WERI-Rb-1 (cell line): ENCODE measurements around the gene STXBP5.
"Not testable (repeated sequence)": the region's sequence is repeated elsewhere in the genome, so short reads cannot be mapped to it uniquely, and the experiment has no call there.

Source experiments
- DNase-seq: peaks from one replicate; pipeline ENCODE4 v3.0.0-alpha.2; 2020
- H3K27ac ChIP-seq: fragments of 250-450 bp; sonication (Bioruptor Pico); 2 replicates; pipeline ENCODE4 v1.5.1; 2020; ENCODE audit warnings: mild to moderate bottlenecking, moderate library complexity
- H3K27me3 ChIP-seq: fragments of 250-450 bp; sonication (Bioruptor Pico); 2 replicates; pipeline ENCODE4 v1.5.1; 2021; ENCODE audit warnings: mild to moderate bottlenecking, low read depth, moderate library complexity; ENCODE audit not compliant: insufficient read depth, severe bottlenecking
- H3K36me3 ChIP-seq: fragments of 250-450 bp; sonication (Bioruptor Pico); 2 replicates; pipeline ENCODE4 v1.5.1; 2020; ENCODE audit warnings: mild to moderate bottlenecking, moderate library complexity
- H3K4me3 ChIP-seq: 2 replicates; pipeline ENCODE4 v1.5.1; 2011; ENCODE audit warnings: low read depth, mild to moderate bottlenecking, control low read depth, low read length
- H3K9me3 ChIP-seq: fragments of 250-450 bp; sonication (Bioruptor Pico); 2 replicates; pipeline ENCODE4 v1.5.1; 2021; ENCODE audit warnings: mild to moderate bottlenecking, moderate library complexity; ENCODE audit not compliant: severe bottlenecking
- TF ChIP-seq, protein P1 (sequence below): IDR thresholded peaks from 2 replicates; pipeline ENCODE4 v1.5.1; 2011; ENCODE audit warnings: low read depth, mild to moderate bottlenecking, control low read depth, inconsistent platforms, low read length

The STXBP5 gene

DNA sequence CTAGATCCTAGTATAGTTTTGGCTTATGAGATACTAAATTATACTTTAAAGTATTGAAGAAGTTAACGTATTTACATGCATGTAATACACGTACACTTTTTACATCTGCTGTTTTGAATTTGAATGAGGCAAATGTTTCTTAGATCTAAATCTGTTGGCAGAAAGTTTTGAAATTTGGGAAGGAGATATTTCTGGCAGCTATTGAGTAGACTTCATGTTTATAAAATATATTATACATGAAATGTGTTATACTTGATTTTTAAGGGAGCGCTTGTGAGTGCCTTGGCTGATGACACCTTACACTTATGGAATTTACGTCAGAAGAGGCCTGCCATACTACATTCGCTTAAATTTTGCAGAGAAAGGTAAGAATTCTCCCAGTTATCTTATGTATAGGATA lies 34.7 kb downstream of the STXBP5 start:
- H3K27me3 ChIP-seq, result no peaks in the 10 kb centered on the region
- TF ChIP-seq, protein P1, sequence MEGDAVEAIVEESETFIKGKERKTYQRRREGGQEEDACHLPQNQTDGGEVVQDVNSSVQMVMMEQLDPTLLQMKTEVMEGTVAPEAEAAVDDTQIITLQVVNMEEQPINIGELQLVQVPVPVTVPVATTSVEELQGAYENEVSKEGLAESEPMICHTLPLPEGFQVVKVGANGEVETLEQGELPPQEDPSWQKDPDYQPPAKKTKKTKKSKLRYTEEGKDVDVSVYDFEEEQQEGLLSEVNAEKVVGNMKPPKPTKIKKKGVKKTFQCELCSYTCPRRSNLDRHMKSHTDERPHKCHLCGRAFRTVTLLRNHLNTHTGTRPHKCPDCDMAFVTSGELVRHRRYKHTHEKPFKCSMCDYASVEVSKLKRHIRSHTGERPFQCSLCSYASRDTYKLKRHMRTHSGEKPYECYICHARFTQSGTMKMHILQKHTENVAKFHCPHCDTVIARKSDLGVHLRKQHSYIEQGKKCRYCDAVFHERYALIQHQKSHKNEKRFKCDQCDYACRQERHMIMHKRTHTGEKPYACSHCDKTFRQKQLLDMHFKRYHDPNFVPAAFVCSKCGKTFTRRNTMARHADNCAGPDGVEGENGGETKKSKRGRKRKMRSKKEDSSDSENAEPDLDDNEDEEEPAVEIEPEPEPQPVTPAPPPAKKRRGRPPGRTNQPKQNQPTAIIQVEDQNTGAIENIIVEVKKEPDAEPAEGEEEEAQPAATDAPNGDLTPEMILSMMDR, result no peak
- DNase-seq, result no peak
- H3K4me3 ChIP-seq, result no peak overlapping the region
- H3K36me3 ChIP-seq, result no peaks in the 10 kb centered on the region; the same call in 1 of the 2 replicates
- H3K27ac ChIP-seq, result no peak overlapping the region
- no peaks in the 10 kb centered on the region for H3K9me3 ChIP-seq

DNA sequence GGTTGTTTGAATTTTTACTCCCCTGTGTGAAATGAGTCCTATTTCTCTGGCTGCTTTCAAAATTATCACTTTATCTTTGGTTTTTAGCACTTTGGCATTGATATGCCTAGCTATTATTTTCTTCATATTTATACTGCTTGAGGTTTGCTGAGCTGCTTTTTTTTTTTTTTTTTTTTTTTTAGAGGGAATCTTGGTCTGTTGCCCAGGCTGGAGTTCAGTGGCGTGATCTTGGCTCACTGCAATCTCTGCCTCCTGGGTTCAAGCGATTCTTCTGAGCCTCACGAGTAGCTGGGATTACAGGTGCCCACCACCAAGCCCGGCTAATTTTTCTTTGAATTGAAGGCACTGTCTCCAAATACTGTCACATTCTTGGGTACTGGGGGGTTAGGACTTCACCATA lies 40.6 kb downstream of the STXBP5 start:
- Histone ChIP-seq H3K27me3 (no peaks in the 10 kb centered on the region), H3K9me3 (no peaks in the 10 kb centered on the region), H3K36me3 (no peaks in the 10 kb centered on the region; the same call in none of the 2 replicates), H3K4me3 (no peak overlapping the region), H3K27ac (no peak overlapping the region)
- no peak for DNase-seq
- TF ChIP-seq, protein P1, result no peak

DNA sequence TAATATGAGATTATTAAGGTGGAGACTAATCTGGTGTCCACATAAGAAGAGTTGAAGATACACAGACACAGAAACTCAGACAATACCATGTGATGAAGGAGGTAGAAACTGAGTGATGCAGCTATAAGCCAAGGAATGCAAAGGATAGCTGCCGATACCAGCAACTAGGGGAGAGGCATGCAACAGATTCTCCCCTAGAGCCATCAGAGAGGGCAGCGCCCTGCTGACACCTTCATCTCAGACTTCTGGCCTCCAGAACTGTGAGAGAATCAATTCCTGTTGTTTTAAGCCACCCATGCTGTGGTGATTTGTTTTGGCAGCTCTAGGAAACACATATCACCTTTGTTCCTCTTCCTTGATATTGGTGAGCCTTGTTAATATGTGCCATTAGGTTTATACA lies 41.5 kb downstream of the STXBP5 start:
- no peaks in the 10 kb centered on the region for H3K27me3 ChIP-seq
- no peaks in the 10 kb centered on the region for H3K9me3 ChIP-seq
- DNase-seq, result no peak
- H3K36me3 ChIP-seq, result no peaks in the 10 kb centered on the region; the same call in none of the 2 replicates
- no peak overlapping the region for H3K27ac ChIP-seq
- TF ChIP-seq, protein P1, result no peak
- H3K4me3 ChIP-seq, result no peak overlapping the region

DNA sequence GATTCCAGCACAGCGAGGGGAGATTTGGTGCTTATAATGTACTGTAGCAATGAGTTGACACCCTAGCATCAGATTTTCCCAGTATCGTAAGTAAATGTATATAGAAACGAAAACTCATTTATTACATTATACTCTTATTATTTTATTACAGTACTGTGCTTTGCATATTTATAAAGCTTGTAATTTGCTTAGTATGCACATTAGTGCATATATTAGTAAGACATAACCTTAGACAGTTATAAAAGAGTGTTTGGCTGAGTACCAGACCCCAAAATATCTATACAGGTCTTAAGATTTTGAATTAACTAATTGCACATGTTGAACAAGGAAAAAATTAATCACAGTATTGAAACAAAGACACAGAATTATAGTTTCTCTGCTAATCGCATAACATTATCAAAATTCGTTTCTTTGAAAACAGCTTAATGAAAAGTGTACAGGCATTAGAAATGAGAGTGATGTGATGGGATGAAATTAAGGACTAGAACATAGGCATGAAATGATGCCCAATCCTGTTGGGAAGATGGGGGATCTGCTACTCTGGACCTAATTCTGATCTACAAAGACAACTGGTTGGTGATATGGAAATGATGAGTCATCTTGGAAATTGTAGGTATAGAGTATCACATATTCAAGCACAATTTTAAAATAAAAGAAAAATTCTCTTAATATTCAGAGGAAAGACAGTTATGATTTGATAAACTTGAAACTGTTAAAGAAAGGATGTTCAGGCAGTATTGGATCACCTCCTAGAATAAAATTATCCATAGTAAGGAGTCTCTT lies 42.8 kb downstream of the STXBP5 start:
- Histone ChIP-seq H3K36me3 (peaks cover 6% of the 10 kb centered on the region), H3K27me3 (no peaks in the 10 kb centered on the region), H3K27ac (no peak overlapping the region), H3K4me3 (no peak overlapping the region), H3K9me3 (no peaks in the 10 kb centered on the region)
- TF ChIP-seq, protein P1, result no peak
- no peak for DNase-seq

DNA sequence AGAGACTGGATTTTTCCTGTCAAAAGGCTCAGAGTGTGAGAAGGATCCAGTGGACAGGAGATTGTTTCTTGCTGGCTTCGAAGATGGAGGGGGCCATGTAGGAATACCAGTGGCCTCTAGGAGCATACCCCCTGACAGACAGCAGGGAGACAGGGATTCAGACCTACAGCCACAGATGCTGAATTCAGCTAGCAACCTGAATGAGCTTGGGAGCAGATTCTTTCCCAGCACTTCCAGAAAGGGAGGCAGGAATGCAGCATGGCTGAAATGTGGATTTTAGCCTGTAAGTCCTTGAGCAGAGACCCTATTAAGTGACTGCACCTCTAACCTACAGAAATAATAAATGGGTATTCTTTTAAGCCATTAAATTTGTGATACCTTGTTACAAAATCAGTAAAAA lies 44.6 kb downstream of the STXBP5 start:
- no peaks in the 10 kb centered on the region for H3K27me3 ChIP-seq
- H3K27ac ChIP-seq, result no peak overlapping the region
- H3K9me3 ChIP-seq, result no peaks in the 10 kb centered on the region
- H3K4me3 ChIP-seq, result no peak overlapping the region
- H3K36me3 ChIP-seq, result peaks cover 6% of the 10 kb centered on the region
- TF ChIP-seq, protein P1, result no peak
- DNase-seq, result no peak

DNA sequence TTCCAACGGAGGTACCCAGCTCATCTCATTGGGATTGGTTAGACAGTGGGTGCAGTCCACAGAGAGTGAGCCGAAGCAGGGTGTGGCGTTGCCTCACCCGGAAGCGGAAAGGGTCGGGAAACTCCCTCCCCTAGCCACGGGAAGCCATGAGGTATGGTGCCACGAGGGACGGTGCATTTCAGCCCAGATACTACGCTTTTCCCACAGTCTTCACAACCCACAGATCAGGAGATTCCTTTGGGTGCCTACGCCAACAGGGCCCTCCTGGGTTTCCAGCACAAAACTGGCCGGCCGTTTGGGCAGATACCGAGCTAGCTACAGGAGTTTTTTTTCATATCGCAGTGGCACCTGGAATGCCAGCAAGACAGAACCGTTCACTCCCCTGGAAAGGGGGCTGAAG lies 46.9 kb downstream of the STXBP5 start:
- DNase-seq, result no peak
- Histone ChIP-seq H3K27ac (no peak overlapping the region), H3K9me3 (no peaks in the 10 kb centered on the region), H3K4me3 (no peak overlapping the region), H3K27me3 (no peaks in the 10 kb centered on the region), H3K36me3 (peaks cover 6% of the 10 kb centered on the region)
- TF ChIP-seq, protein P1, result no peak

DNA sequence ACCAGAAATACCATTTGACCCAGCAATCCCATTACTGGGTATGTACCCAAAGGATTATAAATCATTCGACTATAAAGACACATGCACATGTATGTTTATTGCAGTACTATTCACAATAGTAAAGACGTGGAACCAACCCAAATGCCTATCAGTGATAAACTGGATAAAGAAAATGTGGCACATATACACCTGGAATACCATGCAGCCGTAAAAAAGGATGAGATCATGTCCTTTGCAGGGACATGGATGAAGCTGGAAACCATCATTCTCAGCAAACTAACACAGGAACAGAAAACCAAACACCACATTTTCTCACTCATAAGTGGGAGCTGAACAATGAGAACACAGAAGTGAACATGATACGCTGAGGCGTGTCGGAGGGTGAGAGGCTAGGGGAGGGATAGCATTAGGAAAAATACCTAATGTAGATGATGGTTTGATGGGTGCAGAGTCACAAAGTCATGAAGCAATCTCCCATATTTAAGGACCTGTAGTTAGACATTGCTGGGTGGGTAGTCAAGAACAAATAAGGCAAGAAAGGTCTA lies 50.8 kb downstream of the STXBP5 start:
- not testable (repeated sequence) for H3K27me3 ChIP-seq, H3K4me3 ChIP-seq, H3K36me3 ChIP-seq, H3K9me3 ChIP-seq, DNase-seq, H3K27ac ChIP-seq
